ENCODE data around the gene IFNA5. TPM values are rescaled to one million over a fixed set of nuclear protein-coding genes. Genes with fewer than 3 reads are reported as not detected.
A peak's percentile ranks its signal among the peaks of the same experiment; 100 is the strongest.

Gene IFNA5
- total and polyA plus RNA-seq, 10 of the 15 experiments (the other 5 are each of a cell fraction or from before 2014, with no cell fraction given) = not detected

DNA sequence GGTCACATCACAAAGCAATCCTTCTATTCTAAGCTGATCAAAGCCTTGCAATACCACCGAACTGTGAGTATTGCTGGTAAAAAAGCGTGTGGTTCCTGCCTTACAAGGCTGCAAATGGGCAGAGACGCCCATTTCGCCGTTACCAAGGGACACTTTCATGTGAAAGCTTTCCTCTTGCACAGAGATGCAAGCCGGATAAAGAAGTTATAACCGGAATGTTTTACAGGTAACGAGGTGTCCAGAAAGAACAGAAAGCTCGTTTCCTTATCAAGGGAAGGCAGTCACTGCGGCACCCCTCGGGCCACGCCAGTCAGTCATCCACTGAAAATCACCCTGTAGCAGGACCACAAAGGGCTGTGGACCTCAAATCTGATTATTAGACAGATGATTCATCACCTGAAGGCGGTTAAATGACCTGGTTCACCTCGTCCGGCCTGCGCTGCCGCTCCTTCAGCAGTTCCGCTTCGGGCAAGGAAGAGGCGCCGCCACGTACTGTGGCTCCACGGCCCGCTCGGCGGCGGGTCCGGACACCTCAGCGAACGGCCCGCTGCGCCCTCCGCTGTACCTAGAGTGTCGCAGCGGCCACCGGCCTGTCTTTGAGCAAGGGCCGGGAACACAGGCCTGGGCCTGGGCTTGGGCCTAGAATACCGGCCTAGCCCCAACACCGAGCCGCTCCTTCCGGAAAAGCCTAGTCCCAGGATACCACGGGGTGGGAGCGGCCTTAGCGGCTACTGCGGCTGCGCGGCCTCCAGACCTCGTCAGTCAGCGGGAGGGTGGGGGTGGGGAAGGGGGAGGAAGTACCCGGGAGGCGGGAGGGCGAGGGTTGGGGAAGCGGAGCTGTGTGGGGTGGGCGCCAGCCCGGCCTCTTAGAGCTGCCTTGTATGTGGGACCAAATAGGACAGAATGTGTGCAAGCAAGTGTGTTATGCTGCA is 29.9 kb upstream of the IFNA5 start, which contains the start of gene KLHL9 (continued):
- no peak for TF ChIP-seq FOXM1 (IDR thresholded peaks at IDR 0.05; ENCODE audit: low read depth, low read length)
- TF ChIP-seq MYC (IDR thresholded peaks at IDR 0.05; ENCODE audit: insufficient read depth, insufficient read length, insufficient replicate concordance, low read length, severe bottlenecking) = peak; percentile 50
- TF ChIP-seq NR2C2 (IDR thresholded peaks at IDR 0.05; ENCODE audit: borderline replicate concordance, control insufficient read depth, insufficient read length, low read depth) = no peak
- TF ChIP-seq, protein P1, sequence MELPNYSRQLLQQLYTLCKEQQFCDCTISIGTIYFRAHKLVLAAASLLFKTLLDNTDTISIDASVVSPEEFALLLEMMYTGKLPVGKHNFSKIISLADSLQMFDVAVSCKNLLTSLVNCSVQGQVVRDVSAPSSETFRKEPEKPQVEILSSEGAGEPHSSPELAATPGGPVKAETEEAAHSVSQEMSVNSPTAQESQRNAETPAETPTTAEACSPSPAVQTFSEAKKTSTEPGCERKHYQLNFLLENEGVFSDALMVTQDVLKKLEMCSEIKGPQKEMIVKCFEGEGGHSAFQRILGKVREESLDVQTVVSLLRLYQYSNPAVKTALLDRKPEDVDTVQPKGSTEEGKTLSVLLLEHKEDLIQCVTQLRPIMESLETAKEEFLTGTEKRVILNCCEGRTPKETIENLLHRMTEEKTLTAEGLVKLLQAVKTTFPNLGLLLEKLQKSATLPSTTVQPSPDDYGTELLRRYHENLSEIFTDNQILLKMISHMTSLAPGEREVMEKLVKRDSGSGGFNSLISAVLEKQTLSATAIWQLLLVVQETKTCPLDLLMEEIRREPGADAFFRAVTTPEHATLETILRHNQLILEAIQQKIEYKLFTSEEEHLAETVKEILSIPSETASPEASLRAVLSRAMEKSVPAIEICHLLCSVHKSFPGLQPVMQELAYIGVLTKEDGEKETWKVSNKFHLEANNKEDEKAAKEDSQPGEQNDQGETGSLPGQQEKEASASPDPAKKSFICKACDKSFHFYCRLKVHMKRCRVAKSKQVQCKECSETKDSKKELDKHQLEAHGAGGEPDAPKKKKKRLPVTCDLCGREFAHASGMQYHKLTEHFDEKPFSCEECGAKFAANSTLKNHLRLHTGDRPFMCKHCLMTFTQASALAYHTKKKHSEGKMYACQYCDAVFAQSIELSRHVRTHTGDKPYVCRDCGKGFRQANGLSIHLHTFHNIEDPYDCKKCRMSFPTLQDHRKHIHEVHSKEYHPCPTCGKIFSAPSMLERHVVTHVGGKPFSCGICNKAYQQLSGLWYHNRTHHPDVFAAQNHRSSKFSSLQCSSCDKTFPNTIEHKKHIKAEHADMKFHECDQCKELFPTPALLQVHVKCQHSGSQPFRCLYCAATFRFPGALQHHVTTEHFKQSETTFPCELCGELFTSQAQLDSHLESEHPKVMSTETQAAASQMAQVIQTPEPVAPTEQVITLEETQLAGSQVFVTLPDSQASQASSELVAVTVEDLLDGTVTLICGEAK (IDR thresholded peaks at IDR 0.05; ENCODE audit: borderline replicate concordance) = peak; percentile 60; the same call in 1 of the 2 replicates
- peak; percentile 45; the same call in 1 of the 2 replicates for TF ChIP-seq DPF2 (IDR thresholded peaks at IDR 0.05)
- TF ChIP-seq, protein P2, sequence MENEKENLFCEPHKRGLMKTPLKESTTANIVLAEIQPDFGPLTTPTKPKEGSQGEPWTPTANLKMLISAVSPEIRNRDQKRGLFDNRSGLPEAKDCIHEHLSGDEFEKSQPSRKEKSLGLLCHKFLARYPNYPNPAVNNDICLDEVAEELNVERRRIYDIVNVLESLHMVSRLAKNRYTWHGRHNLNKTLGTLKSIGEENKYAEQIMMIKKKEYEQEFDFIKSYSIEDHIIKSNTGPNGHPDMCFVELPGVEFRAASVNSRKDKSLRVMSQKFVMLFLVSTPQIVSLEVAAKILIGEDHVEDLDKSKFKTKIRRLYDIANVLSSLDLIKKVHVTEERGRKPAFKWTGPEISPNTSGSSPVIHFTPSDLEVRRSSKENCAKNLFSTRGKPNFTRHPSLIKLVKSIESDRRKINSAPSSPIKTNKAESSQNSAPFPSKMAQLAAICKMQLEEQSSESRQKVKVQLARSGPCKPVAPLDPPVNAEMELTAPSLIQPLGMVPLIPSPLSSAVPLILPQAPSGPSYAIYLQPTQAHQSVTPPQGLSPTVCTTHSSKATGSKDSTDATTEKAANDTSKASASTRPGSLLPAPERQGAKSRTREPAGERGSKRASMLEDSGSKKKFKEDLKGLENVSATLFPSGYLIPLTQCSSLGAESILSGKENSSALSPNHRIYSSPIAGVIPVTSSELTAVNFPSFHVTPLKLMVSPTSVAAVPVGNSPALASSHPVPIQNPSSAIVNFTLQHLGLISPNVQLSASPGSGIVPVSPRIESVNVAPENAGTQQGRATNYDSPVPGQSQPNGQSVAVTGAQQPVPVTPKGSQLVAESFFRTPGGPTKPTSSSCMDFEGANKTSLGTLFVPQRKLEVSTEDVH (IDR thresholded peaks at IDR 0.05; ENCODE audit: low read depth, partially characterized antibody) = no peak
- TF ChIP-seq IKZF2 (IDR thresholded peaks at IDR 0.05) = peak; percentile 78 to 83; a peak in 3 of 4 replicates
- peak; percentile 3; the same call in 1 of the 2 replicates for TF ChIP-seq RUNX3 (IDR thresholded peaks at IDR 0.05; ENCODE audit: low read length)
- TF ChIP-seq, protein P3, sequence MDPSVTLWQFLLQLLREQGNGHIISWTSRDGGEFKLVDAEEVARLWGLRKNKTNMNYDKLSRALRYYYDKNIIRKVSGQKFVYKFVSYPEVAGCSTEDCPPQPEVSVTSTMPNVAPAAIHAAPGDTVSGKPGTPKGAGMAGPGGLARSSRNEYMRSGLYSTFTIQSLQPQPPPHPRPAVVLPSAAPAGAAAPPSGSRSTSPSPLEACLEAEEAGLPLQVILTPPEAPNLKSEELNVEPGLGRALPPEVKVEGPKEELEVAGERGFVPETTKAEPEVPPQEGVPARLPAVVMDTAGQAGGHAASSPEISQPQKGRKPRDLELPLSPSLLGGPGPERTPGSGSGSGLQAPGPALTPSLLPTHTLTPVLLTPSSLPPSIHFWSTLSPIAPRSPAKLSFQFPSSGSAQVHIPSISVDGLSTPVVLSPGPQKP (IDR thresholded peaks at IDR 0.05; ENCODE audit: low read depth, low read length) = peak; percentile 53
- TF ChIP-seq, protein P4, sequence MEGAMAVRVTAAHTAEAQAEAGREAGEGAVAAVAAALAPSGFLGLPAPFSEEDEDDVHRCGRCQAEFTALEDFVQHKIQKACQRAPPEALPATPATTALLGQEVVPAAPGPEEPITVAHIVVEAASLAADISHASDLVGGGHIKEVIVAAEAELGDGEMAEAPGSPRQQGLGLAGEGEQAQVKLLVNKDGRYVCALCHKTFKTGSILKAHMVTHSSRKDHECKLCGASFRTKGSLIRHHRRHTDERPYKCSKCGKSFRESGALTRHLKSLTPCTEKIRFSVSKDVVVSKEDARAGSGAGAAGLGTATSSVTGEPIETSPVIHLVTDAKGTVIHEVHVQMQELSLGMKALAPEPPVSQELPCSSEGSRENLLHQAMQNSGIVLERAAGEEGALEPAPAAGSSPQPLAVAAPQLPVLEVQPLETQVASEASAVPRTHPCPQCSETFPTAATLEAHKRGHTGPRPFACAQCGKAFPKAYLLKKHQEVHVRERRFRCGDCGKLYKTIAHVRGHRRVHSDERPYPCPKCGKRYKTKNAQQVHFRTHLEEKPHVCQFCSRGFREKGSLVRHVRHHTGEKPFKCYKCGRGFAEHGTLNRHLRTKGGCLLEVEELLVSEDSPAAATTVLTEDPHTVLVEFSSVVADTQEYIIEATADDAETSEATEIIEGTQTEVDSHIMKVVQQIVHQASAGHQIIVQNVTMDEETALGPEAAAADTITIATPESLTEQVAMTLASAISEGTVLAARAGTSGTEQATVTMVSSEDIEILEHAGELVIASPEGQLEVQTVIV (IDR thresholded peaks at IDR 0.05; ENCODE audit: borderline replicate concordance, partially characterized antibody) = no peak

All from GM12878 (cell line).